Measurements from ENCODE around the gene SUN5.

SUN5 gene

GRCh38 chr20:33026072-33026778, 22.0 kb upstream of the SUN5 start:
- Histone ChIP-seq H3K14ac (ENCODE audit: low read length) (no peak overlapping the region), H2AK5ac (ENCODE audit: low read length) (no peak overlapping the region), H3K27me3 (ENCODE audit: insufficient read depth, low read length) (no peaks in the 10 kb centered on the region), H4K8ac (ENCODE audit: low read depth, low read length) (no peak overlapping the region), H3K27ac (ENCODE audit: low read depth, low read length) (no peak overlapping the region), H3K4ac (ENCODE audit: low read depth, low read length) (no peak overlapping the region), H3K9me3 (ENCODE audit: insufficient read depth, low read depth, low read length) (no peaks in the 10 kb centered on the region), H3K4me2 (ENCODE audit: low read length) (no peak overlapping the region), H2BK12ac (ENCODE audit: low read length) (no peak overlapping the region), H4K12ac (ENCODE audit: low read depth, low read length) (no peak overlapping the region), H3K4me3 (ENCODE audit: low read depth, low read length) (no peak overlapping the region), H3K79me1 (ENCODE audit: low read length) (no peaks in the 10 kb centered on the region), H3K18ac (ENCODE audit: low read length) (no peak overlapping the region), H2AFZ (ENCODE audit: insufficient read depth, low read length, poor library complexity) (no peak overlapping the region), H2BK5ac (ENCODE audit: low read depth, low read length, poor library complexity) (no peak overlapping the region), H3K79me2 (ENCODE audit: control insufficient read depth, insufficient read depth, low read length, poor library complexity) (no peaks in the 10 kb centered on the region), H3K9ac (ENCODE audit: low read length) (no peak overlapping the region), H3K23ac (ENCODE audit: low read length) (no peak overlapping the region), H3K4me1 (ENCODE audit: control insufficient read depth in 1 of 2, insufficient read depth in 2 of 2, low read length in 2 of 2) (no peaks in the 10 kb centered on the region), H2BK120ac (ENCODE audit: insufficient read depth, low read length, poor library complexity) (no peak overlapping the region), H3K36me3 (ENCODE audit: control insufficient read depth in 1 of 2, insufficient read depth in 2 of 2, low read length in 2 of 2) (no peaks in the 10 kb centered on the region), H4K91ac (ENCODE audit: low read depth, low read length) (no peak overlapping the region)
- no CpG with 5 or more reads among the region's 5 CpGs for WGBS (ENCODE audit: extremely low coverage, insufficient coverage, insufficient read length)
- DNase-seq: no peak

- Histone ChIP-seq H3K4me1 (ENCODE audit: control insufficient read depth in 1 of 2, insufficient read depth in 2 of 2, low read length in 2 of 2) (no peaks in the 10 kb centered on the region), H4K91ac (ENCODE audit: low read depth, low read length) (no peak overlapping the region), H2BK5ac (ENCODE audit: low read depth, low read length, poor library complexity) (no peak overlapping the region), H2BK120ac (ENCODE audit: insufficient read depth, low read length, poor library complexity) (no peak overlapping the region), H3K79me2 (ENCODE audit: control insufficient read depth, insufficient read depth, low read length, poor library complexity) (no peaks in the 10 kb centered on the region), H4K12ac (ENCODE audit: low read depth, low read length) (no peak overlapping the region), H3K23ac (ENCODE audit: low read length) (no peak overlapping the region), H2AK5ac (ENCODE audit: low read length) (no peak overlapping the region), H3K14ac (ENCODE audit: low read length) (no peak overlapping the region), H3K36me3 (ENCODE audit: control insufficient read depth in 1 of 2, insufficient read depth in 2 of 2, low read length in 2 of 2) (no peaks in the 10 kb centered on the region), H2AFZ (ENCODE audit: insufficient read depth, low read length, poor library complexity) (no peak overlapping the region), H4K8ac (ENCODE audit: low read depth, low read length) (no peak overlapping the region), H3K27me3 (ENCODE audit: insufficient read depth, low read length) (no peaks in the 10 kb centered on the region), H3K4me3 (ENCODE audit: low read depth, low read length) (no peak overlapping the region), H3K9me3 (ENCODE audit: insufficient read depth, low read depth, low read length) (no peaks in the 10 kb centered on the region), H3K4ac (ENCODE audit: low read depth, low read length) (no peak overlapping the region), H3K9ac (ENCODE audit: low read length) (no peak overlapping the region), H3K27ac (ENCODE audit: low read depth, low read length) (no peak overlapping the region), H3K79me1 (ENCODE audit: low read length) (no peaks in the 10 kb centered on the region), H3K4me2 (ENCODE audit: low read length) (no peak overlapping the region), H2BK12ac (ENCODE audit: low read length) (no peak overlapping the region), H3K18ac (ENCODE audit: low read length) (no peak overlapping the region)
- DNase-seq: no peak
- WGBS (ENCODE audit: extremely low coverage, insufficient coverage, insufficient read length): 96% methylated on average over 9 of the region's 9 CpGs
Observed at GRCh38 chr20:33025318-33025876, 21.2 kb upstream of the SUN5 start.

- H3K27me3 ChIP-seq (ENCODE audit: insufficient read depth, low read length): no peaks in the 10 kb centered on the region
- H4K8ac ChIP-seq (ENCODE audit: low read depth, low read length): no peak overlapping the region
- no peak overlapping the region for H2BK12ac ChIP-seq (ENCODE audit: low read length)
- H2AK5ac ChIP-seq (ENCODE audit: low read length): no peak overlapping the region
- no peak overlapping the region for H2BK120ac ChIP-seq (ENCODE audit: insufficient read depth, low read length, poor library complexity)
- no peaks in the 10 kb centered on the region for H3K79me1 ChIP-seq (ENCODE audit: low read length)
- no peaks in the 10 kb centered on the region for H3K36me3 ChIP-seq (ENCODE audit: control insufficient read depth in 1 of 2, insufficient read depth in 2 of 2, low read length in 2 of 2)
- WGBS (ENCODE audit: extremely low coverage, insufficient coverage, insufficient read length): 100% methylated on average over 2 of the region's 5 CpGs
- no peak overlapping the region for H3K18ac ChIP-seq (ENCODE audit: low read length)
- H3K4ac ChIP-seq (ENCODE audit: low read depth, low read length): no peak overlapping the region
- DNase-seq: no peak
- no peak overlapping the region for H4K91ac ChIP-seq (ENCODE audit: low read depth, low read length)
- H2AFZ ChIP-seq (ENCODE audit: insufficient read depth, low read length, poor library complexity): no peak overlapping the region
- H3K4me3 ChIP-seq (ENCODE audit: low read depth, low read length): no peak overlapping the region
- H3K9me3 ChIP-seq (ENCODE audit: insufficient read depth, low read depth, low read length): no peaks in the 10 kb centered on the region
- H3K27ac ChIP-seq (ENCODE audit: low read depth, low read length): no peak overlapping the region
- no peak overlapping the region for H3K23ac ChIP-seq (ENCODE audit: low read length)
- no peak overlapping the region for H3K9ac ChIP-seq (ENCODE audit: low read length)
- no peaks in the 10 kb centered on the region for H3K4me1 ChIP-seq (ENCODE audit: control insufficient read depth in 1 of 2, insufficient read depth in 2 of 2, low read length in 2 of 2)
- H3K14ac ChIP-seq (ENCODE audit: low read length): no peak overlapping the region
- H4K12ac ChIP-seq (ENCODE audit: low read depth, low read length): no peak overlapping the region
- no peaks in the 10 kb centered on the region for H3K79me2 ChIP-seq (ENCODE audit: control insufficient read depth, insufficient read depth, low read length, poor library complexity)
- H3K4me2 ChIP-seq (ENCODE audit: low read length): no peak overlapping the region
- no peak overlapping the region for H2BK5ac ChIP-seq (ENCODE audit: low read depth, low read length, poor library complexity)
Observed at GRCh38 chr20:33024609-33025317, 20.5 kb upstream of the SUN5 start.

GRCh38 chr20:33024243-33024560, 20.0 kb upstream of the SUN5 start:
- no peak overlapping the region for H4K91ac ChIP-seq (ENCODE audit: low read depth, low read length)
- no peak overlapping the region for H3K14ac ChIP-seq (ENCODE audit: low read length)
- no peak overlapping the region for H3K4me2 ChIP-seq (ENCODE audit: low read length)
- no peak overlapping the region for H3K4ac ChIP-seq (ENCODE audit: low read depth, low read length)
- H2BK12ac ChIP-seq (ENCODE audit: low read length): no peak overlapping the region
- H3K27me3 ChIP-seq (ENCODE audit: insufficient read depth, low read length): no peaks in the 10 kb centered on the region
- no CpG with 5 or more reads among the region's 1 CpG for WGBS (ENCODE audit: extremely low coverage, insufficient coverage, insufficient read length)
- H3K4me1 ChIP-seq (ENCODE audit: control insufficient read depth in 1 of 2, insufficient read depth in 2 of 2, low read length in 2 of 2): no peaks in the 10 kb centered on the region
- H4K8ac ChIP-seq (ENCODE audit: low read depth, low read length): no peak overlapping the region
- H3K79me1 ChIP-seq (ENCODE audit: low read length): no peaks in the 10 kb centered on the region
- no peak overlapping the region for H4K12ac ChIP-seq (ENCODE audit: low read depth, low read length)
- no peak overlapping the region for H3K23ac ChIP-seq (ENCODE audit: low read length)
- no peak overlapping the region for H3K4me3 ChIP-seq (ENCODE audit: low read depth, low read length)
- H3K18ac ChIP-seq (ENCODE audit: low read length): no peak overlapping the region
- H3K9me3 ChIP-seq (ENCODE audit: insufficient read depth, low read depth, low read length): no peaks in the 10 kb centered on the region
- H3K36me3 ChIP-seq (ENCODE audit: control insufficient read depth in 1 of 2, insufficient read depth in 2 of 2, low read length in 2 of 2): no peaks in the 10 kb centered on the region
- no peak overlapping the region for H2AK5ac ChIP-seq (ENCODE audit: low read length)
- H2BK120ac ChIP-seq (ENCODE audit: insufficient read depth, low read length, poor library complexity): no peak overlapping the region
- no peak overlapping the region for H2BK5ac ChIP-seq (ENCODE audit: low read depth, low read length, poor library complexity)
- DNase-seq: no peak
- H3K27ac ChIP-seq (ENCODE audit: low read depth, low read length): no peak overlapping the region
- H3K9ac ChIP-seq (ENCODE audit: low read length): no peak overlapping the region
- H2AFZ ChIP-seq (ENCODE audit: insufficient read depth, low read length, poor library complexity): no peak overlapping the region
- no peaks in the 10 kb centered on the region for H3K79me2 ChIP-seq (ENCODE audit: control insufficient read depth, insufficient read depth, low read length, poor library complexity)

Measured in trophoblast cell (in vitro differentiated cells and primary cell).